Stimulated activated CD8-positive, alpha-beta memory T cell treated with anti-CD3 and anti-CD28 coated beads, Interleukin-7, amount 100 ng/mL, for 48 hours (primary cell): ENCODE results near the gene ASCL2.

Experiments
- DNase-seq, 2 donors: peaks; one replicate each; pipeline ENCODE4 v3.0.0-alpha.2; 2020; ENCODE audit warnings: low read depth in 1 of 2; ENCODE audit errors: extremely low read depth in 1 of 2

The ASCL2 gene

DNA sequence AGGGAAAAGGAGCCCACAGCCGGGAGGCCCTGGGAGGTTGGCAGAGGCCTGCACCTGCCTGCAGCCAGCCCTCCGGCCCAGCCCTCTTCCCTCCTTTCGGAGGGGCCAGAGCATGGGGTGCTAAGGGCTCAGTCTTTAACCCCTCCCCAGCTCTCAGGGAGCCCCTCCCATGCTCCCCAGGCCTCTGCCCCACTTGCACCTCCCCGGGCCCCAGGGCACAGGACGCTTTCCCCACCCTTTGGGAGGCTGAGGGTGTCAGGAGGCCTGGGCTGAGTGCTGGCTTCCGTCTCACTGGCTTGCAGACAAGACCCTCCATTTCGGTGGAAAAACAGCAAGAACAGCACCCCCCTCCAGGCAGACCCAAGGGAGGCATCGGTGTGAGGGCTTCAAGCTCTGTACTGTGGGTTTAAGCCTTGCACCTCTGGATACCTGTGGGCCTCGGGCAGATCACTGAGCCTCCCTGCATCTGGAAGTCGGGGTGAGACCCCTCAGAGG lies 7.3 kb downstream of the ASCL2 start:
- DNase-seq: no peak

DNA sequence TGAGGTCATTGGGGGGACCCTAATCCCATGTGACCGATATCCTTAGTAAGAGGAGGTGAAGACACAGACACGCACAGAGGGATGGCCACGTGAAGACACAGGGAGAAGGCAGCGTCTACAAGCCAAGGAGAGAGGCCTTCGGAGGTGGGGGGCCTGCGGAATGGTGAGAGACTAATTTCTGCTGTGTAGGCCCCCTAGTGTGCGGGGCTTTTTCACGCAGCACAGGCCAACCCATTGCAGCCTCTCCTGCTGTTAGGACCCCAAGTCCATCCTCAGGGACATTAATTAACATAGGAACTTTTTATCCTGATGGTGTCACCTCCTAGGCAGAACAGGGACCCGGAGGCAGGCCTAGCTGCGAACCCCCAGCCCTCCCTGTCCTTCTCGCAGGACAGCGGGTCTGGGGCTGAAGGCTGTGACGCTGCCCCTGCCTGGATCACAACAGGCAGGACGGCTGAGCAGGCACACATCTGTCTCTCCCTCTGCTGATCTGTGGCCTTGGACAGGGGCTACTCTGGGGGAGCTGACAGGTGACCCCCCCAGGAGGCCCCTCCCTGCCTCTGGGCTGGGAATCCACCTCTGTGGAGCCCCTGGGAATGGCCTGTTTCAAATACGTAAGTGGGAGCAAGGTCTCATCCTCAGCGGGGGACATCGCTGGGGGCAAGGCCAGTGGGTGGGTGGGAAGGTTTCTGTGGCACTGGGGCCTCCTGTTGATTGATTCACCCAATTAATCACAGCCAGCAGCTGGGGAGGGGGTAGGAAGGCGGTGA lies 7.9 kb downstream of the ASCL2 start:
- no peak for DNase-seq

DNA sequence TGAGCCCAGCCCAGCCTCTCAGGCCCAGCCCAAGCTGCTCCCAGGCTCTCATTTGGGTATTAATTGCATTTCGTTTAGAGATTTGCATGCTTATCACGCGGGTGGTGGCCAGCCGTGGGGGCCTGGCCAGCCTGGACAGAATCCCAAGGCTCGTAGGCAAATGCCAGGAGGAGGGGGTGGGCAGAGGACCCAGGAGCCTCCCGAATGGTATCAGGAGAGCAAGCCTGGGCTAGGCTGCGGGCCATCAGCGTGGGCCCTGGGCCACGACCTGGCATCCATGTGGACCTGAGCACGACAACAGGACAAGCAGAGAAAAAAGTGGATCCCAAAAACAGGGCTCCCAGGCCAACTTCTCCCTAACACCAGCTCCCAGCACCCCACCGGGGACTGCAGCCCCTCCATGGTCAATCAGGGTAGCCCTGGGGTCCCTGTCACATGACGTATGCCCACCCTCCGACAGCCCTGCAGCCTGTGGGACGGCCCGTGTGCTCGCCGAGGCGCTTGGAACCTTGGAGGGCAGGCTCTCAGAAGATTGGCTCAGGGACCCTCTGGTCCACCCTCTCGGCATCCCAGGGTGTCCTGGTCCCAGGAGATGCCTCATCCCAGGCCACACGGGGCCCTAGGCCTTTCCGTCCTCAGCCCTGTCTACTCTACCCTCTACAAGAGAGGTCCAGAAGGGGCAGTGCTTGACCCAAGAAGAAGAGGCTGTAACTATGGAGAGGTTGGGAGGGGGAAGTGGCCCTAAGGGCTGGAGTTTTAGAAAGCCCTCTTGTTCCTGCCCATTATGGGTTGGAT lies 8.8 kb downstream of the ASCL2 start:
- no peak for DNase-seq

DNA sequence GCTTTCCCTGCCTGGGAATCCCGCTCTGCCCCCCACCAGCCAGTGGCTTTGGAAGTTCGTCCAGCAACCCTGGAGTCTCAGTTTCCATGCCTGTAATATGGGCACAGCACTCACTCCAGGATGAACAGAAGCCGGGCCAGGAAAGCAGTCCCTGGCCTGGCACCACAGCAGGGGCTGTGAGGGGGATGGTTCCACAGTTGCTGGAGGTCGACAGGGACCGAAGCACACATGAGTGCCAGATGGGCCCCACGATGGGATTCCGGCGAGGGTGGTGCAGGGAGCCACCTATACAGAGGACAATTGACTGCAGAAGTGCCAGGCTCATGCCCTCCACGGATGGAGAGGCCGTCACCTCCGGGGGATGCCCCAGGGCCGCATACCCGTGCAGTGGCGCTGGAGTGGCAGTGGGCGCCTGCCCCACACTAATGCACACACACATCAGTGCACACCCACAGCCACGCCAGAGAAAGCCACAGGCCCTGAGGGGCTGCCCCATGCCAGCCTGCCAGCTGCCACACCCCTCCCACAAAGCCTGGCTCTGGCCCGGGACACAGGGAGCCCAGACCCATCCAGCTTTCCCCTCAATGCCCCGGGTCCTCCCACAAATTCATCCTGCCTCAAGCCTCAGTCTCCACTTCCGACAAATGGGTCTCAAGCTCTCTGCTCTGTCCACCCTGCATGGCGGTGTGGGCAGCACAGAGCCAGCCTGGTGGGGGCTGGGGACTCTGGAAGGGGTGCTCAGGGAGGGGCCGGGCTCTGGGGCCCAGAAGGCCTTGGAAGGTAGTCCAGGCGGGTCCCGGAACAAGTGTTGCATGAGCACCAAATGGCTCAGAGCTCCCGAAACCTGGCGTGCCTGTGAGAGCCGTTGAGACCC lies 9.7 kb downstream of the ASCL2 start:
- DNase-seq: no peak

DNA sequence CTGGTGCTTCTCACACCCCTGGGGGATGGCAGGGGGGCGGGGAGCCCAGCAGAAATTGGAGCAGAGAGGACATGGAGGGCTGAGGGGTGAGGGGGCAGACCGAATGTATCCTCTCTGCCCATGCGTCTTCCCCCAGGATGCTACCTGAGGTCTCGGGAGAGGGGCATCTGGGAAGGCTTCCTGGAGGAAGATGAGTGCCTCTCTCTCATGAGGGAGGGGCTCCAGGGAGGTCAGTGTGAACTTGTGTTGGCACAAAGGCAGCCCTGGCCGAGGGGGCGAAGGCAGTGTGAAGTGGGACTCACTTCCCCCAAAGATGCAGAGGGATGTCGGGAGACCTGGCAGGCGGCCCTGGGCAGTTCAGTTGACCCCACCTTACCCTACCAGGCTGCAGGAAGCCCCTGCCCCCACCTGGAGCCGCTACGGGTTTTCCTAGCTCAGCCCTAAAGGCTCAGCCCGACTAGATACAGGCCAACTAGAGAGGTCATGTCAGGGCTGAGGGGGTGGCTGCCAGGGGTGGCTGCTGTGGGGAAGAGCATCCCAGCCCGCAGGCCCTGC lies 10.4 kb downstream of the ASCL2 start:
- no peak for DNase-seq

DNA sequence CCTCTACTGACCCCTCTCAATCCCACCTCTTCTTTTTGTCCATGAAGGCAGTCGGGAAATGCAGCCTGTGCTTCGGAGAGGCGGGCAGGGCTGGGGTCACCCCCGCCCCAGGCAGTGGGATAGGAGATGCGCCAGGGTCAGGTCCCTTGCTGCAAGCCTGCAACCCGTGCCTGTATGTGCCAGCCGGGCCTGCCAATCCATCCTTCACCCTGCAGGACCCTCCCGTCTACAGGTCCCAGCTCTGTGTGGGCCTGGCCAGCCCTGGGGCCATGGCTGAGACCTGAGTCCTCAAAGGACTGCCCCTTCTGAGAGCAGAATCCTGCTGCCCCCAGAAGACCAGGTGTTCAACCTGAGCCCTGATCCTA lies 10.9 kb downstream of the ASCL2 start:
- DNase-seq: no peak

DNA sequence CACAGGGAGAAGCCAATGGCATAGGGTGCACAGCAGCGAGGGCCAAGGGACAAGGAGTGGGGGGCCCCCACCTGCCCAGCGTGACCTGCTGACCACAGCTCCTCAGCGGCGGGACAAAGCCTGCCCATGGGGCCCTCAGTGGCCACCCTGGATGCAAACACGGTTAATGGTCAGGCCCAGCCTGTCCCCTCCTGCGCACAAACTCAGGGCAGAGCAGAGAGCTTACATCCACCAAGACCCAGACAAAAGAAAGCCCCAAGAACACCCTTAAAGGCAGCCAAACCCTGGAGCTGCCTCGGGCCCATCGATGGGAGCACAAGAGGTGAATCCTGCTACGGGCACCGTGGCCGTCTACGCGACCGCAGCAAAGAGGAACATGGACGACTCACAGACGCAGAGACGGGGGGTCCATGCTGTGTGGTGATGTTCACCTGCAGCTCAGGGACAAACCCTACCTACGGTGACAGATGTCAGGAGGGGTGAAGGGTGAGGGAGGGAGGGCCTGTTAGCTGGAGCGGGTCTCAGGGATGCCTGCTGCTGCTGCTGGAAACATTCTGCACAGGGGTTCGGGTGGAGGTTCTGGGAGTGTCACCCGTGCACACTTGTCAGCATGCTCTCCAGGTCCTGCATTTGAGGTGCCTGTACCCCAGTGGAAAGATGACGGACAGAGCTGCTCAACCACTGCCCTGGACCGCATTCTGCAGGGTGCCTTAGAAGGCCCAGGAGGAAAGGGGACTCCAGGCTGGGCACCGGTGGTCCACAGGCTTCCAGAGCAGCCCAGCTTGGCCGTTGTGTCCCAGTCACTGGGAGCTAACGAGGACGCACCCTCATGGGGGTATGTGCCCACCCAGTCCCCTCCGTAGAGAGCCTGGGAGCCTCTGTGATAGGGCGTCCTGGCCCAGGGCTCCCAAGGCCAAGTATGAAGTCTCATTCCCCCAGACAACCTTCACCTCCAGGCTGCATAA lies 11.6 kb downstream of the ASCL2 start:
- DNase-seq: no peak

DNA sequence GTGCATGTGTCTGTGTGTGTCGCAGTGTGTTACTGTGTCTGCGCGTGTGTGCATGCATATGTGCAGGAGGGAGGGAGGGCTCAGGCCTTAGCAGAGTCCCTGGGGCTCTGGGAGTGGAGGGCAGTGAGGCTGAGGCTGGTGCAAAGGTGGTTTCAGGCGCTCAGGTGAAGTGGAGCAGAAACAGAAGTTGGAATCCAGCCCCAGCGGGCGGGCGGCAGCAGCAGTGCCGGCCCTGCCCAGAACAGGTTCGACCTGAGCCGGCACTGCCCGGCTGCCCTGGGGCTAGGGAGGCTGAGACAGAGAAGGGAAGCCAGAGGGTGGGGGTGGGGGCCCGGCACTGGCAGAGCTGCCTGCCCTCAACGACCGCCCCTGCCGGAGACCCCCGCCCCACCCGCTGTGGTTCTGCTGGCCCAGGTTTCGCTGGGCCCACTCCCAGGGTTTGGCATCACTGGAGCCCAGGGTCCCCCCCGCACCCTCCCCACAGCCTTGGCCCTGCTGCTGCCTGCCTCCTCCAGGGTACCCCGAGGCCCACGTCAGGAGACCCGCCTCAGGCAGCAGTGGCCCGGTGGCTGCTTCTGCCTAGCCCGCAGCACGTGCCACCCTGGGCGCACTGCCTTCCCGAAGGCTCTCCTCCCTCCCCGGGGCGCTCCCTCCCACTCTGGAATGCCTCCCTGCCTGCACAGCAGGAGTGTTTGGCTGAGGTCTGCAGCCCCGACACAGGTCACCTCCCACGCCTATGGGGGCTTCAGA lies 13.3 kb downstream of the ASCL2 start:
- DNase-seq: no peak

DNA sequence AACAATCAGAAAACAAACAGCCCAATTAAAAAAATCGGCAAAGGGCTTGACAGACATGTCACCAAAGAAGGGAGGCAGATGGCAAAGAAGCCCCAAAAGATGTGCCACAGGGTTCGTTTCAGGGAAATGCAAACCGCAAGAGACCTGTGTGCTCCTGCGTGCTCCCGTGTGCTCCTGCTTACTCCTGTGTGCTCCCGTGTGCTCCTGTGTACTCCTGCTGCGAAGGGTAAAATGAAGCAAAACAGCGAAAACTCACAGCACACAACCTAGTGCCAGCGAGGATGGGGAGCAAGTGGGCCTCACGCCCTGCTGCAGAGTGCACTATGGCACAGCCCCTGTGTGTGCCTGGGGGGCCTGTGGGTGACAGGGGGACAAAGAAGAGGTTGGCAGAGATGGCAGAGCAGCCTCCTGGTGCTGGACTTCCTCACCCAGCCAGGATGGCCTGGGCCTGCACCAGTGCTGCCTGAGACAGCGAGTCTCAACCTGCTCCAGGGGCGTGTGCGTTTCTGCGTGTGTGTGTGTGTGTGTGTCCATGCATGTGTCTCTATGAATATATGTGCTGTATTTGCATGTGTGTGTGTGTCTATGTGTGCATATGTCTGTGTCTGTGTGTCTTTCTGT lies 14.0 kb downstream of the ASCL2 start:
- no peak for DNase-seq

DNA sequence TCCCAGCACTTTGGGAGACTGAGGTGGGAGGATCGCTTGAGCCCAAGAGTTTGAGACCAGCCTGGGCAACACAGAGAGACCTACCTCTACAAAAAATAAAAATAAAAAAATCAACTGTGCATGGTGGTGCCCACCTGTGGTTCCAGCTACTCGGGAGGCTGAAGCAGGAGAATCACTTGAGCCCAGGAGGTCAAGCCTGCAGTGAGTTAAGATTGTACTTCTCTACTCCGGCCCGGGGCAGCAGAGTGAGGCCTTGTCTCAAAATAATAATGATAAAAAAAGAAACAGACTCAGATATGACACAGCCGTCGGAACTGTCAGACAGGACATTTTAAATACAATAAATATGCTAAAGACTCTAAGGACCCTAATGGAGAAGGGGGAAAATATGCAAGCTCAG lies 18.4 kb downstream of the ASCL2 start:
- DNase-seq: no peak

DNA sequence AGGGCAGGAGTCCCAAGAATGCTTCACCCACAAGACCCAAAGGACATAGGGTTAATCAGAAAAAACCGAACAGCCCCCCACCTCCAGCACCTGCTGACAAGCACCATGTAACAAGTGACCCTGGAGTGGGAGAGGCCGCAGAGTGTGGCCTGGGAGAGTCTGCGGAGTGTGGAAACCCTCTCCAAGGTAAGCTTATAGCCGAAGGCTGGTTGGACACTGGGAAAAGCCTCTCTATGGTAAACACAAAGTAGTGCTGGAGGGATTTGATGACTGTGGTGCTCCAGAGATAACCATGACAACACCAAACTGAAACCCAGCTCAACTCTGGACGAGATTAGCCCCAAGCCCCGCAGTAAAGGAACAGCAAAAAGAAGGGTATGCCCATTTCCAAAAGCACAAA lies 19.2 kb downstream of the ASCL2 start:
- DNase-seq: no peak

DNA sequence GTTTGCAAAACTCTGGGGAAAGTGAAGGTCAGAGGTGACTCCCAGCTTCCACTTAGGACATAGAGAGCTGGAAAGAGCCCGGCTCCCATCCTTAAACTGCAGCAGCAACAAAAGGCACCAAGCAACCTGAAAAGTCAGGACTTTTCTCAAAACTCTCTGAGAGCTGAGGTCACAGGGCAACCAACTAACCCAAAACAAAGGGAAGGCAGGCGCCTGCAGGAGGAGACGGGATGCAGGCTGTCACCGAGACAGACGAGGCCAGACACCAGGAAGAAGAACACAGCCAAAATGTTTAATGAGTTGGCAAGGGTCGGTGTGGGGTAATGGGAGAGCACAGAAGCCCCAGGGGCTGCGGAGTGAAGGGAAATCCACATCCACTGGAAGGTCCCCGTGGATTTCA lies 19.9 kb downstream of the ASCL2 start:
- DNase-seq: no peak

DNA sequence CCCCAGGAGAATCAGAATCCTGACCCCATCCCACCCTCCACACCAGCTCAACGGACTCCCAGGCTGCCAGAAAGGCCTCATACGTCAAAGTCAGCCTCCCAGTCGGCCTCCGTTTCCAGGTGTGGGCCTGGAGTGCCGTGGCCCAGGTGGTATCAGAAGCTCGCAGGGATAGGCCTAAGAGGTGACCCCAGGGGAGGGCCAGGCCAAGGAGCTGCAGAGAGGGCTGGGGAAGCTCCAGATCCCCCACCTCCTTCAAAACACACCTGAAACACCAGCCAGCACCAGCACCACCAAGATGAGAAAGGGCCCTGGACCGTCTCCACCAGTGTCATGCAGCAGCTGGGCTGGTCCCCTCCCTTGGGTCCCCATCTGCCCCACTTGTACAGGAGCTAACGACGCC lies 20.3 kb downstream of the ASCL2 start:
- no peak for DNase-seq

DNA sequence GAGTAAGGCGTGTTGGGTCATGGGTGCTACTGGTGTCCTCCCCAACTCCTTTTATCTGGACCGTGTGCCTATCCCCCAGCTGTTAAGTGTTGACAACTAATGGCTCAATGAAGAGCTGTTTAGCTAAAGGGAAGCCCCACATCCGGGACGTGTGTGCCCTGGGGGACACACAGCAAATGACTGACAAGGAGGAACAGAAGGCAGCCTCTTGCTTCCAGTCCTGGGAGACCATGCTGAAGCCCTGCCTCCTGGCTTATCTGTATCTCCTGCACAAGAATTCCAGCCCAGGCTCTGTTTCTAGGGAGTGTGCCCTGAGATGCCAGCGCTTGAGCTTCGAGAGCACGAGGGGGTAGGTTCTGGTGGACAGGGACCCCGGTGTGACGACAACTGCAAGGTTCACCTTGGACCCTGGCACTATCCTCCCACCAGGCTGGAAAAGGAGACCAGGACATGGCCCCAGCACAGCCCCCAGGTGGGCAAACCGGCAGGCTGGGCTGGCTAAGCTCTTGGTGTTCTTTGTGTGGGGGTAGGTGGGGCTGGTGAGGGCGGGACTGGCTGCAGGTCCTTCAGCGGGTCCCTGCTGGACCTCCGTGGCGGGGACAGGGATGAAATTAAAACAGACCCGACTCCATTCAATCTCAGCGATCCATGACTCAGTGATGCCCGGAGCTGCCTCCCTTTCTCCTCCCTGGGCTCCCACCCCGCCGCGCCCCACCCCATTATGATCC lies 21.0 kb downstream of the ASCL2 start:
- DNase-seq: no peak

DNA sequence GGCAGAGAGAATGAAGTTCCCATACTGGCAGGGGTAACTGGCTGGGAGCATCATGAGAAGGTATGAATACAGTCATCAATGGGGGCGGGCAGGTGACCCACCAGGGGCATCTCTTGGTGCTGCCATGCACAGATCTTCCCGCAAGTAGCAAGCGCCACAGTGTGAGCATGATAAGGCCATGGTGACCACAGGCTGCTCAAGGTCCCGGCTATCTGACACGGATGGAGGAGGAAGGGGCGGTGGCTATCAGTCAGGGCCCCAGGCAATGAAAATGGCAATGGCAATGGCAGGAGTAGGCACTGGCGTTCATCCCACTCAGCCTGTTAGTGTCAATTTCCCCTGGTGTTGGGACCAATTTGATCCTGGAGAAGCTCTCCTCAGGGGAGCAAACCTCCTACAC lies 21.6 kb downstream of the ASCL2 start:
- no peak for DNase-seq

DNA sequence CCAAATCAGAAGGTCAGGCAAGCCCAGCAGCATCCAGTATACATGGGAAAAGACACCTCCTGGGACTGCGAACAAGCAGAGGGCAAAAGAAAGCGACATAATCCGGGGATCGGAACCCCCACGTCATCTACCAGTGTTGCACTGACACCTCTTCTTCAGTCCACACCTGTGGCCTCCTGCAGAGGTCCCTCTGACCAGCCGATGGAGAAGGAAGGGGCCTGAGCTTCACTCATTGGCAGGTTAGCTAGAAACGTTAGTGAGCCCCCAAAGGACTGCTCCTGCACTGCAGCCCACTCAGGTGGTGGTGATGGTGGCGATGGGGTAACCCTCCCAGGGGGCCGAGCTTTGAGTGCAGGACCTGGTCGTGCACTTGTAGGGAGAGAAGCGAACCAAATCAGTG lies 22.1 kb downstream of the ASCL2 start:
- DNase-seq: no peak

DNA sequence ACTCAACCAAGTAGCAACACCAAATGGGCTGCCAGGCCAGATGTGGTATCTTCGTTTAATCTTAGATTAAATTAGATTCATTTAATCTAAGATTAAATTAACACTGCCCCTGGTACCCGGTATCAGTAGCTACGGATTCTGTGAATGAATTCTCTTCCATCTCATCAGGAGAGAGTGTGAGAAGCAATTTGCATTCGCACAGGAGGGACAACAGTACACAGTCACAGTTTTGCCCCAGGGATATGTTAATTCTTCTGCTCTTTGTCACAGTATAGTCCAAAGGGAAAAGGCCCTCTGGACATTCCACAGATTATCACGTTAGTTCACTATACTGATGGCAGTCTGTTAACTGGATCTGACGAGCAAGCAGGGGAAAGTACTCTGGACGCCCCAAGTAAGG lies 22.9 kb downstream of the ASCL2 start:
- no peak for DNase-seq

DNA sequence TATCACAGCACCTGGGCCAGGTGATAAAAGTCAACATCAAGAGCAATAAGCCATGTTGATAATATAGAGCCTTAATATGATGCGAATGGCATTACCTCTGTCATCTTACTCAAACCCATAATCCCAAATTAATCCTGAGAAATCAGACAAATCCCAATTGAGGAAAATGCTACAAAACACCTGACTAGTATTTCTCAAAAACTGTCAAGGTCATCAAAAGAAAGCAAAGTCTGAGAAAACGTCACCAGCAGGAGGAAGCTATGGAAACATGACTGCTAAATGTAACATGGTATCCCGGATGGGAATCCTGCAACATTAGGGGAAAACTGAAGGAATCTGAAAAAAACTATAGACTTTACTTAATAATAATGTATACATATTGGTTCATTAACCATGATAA lies 29.6 kb downstream of the ASCL2 start:
- DNase-seq: no peak
